ENCODE results near the gene SERGEF. TPM values are rescaled to one million over a fixed set of nuclear protein-coding genes. Genes with fewer than 3 reads are reported as not detected.

The SERGEF gene
- polyA plus RNA-seq, 3 donors, result 14.3 to 33.7 (median 33.3) TPM

GRCh38 chr11:17986007-17986710, 26.7 kb downstream of the SERGEF start:
- H3K4me3 Mint-ChIP-seq, result no peak overlapping the region
- Histone ChIP-seq H4K20me1 (ENCODE audit: insufficient read depth, low read length) (no peaks in the 10 kb centered on the region), H3K27ac (ENCODE audit: low read depth in 1 of 2, low read length in 2 of 2) (no peak overlapping the region), H3K4me1 (ENCODE audit: control insufficient read depth in 1 of 2, insufficient read depth in 2 of 2, low read length in 2 of 2) (no peaks in the 10 kb centered on the region), H3K4me2 (replicated peaks; ENCODE audit: extremely low read depth, low read length, poor library complexity, severe bottlenecking) (no peak overlapping the region), H3K79me2 (ENCODE audit: insufficient read depth, low read length) (no peaks in the 10 kb centered on the region), H3K27me3 (ENCODE audit: control insufficient read depth in 2 of 2, insufficient read depth in 2 of 2, low read length in 2 of 2) (no peaks in the 10 kb centered on the region), H3K9ac (ENCODE audit: insufficient read depth, low read length, poor library complexity, severe bottlenecking) (no peak overlapping the region), H3K4me3 (replicated peaks in 1 of 3; ENCODE audit: low read depth in 2 of 3, low read length in 3 of 3) (no peak overlapping the region), H3K36me3 (replicated peaks in 1 of 2; ENCODE audit: control insufficient read depth in 1 of 2, insufficient read depth in 2 of 2, low read length in 2 of 2) (peaks cover 29 to 49% of the 10 kb centered on the region in 2 donors), H3K9me3 (replicated peaks in 1 of 2; ENCODE audit: control insufficient read depth in 1 of 2, insufficient read depth in 1 of 2, low read length in 2 of 2) (no peaks in the 10 kb centered on the region), H2AFZ (ENCODE audit: insufficient read depth, low read depth, low read length, poor library complexity, severe bottlenecking) (no peak overlapping the region)
- intact Hi-C loops (cut with micrococcal nuclease), result no loop called here
- H3K4me1 Mint-ChIP-seq, result no peaks in the 10 kb centered on the region
- no peaks in the 10 kb centered on the region for H3K27me3 Mint-ChIP-seq (ENCODE audit: low read depth in 3 of 3)
- H3K36me3 Mint-ChIP-seq, result peaks cover 56 to 65% of the 10 kb centered on the region in 2 donors
- H3K27ac Mint-ChIP-seq, result no peak overlapping the region
- DNase-seq, result no peak
- peaks cover 0 to 7% (median 2%) of the 10 kb centered on the region in 7 donors for H3K9me3 Mint-ChIP-seq
- no peak for TF ChIP-seq CTCF (IDR thresholded peaks at IDR 0.05)
- WGBS (ENCODE audit: insufficient coverage), result 100% methylated on average over 2 of the region's 7 CpGs

- Histone ChIP-seq H3K4me1 (ENCODE audit: control insufficient read depth in 1 of 2, insufficient read depth in 2 of 2, low read length in 2 of 2) (no peaks in the 10 kb centered on the region), H3K4me2 (replicated peaks; ENCODE audit: extremely low read depth, low read length, poor library complexity, severe bottlenecking) (no peak overlapping the region), H4K20me1 (ENCODE audit: insufficient read depth, low read length) (no peaks in the 10 kb centered on the region), H3K27me3 (ENCODE audit: control insufficient read depth in 2 of 2, insufficient read depth in 2 of 2, low read length in 2 of 2) (no peaks in the 10 kb centered on the region), H3K36me3 (replicated peaks in 1 of 2; ENCODE audit: control insufficient read depth in 1 of 2, insufficient read depth in 2 of 2, low read length in 2 of 2) (peaks cover 29 to 49% of the 10 kb centered on the region in 2 donors), H2AFZ (ENCODE audit: insufficient read depth, low read depth, low read length, poor library complexity, severe bottlenecking) (no peak overlapping the region), H3K9me3 (replicated peaks in 1 of 2; ENCODE audit: control insufficient read depth in 1 of 2, insufficient read depth in 1 of 2, low read length in 2 of 2) (no peaks in the 10 kb centered on the region), H3K9ac (ENCODE audit: insufficient read depth, low read length, poor library complexity, severe bottlenecking) (no peak overlapping the region), H3K4me3 (replicated peaks in 1 of 3; ENCODE audit: low read depth in 2 of 3, low read length in 3 of 3) (no peak overlapping the region), H3K79me2 (ENCODE audit: insufficient read depth, low read length) (no peaks in the 10 kb centered on the region), H3K27ac (ENCODE audit: low read depth in 1 of 2, low read length in 2 of 2) (no peak overlapping the region)
- H3K36me3 Mint-ChIP-seq, result peaks cover 56 to 64% of the 10 kb centered on the region in 2 donors
- H3K27me3 Mint-ChIP-seq (ENCODE audit: low read depth in 3 of 3), result no peaks in the 10 kb centered on the region
- no peak overlapping the region for H3K4me3 Mint-ChIP-seq
- intact Hi-C loops (cut with micrococcal nuclease), result no loop called here
- DNase-seq, result no peak
- H3K27ac Mint-ChIP-seq, result no peak overlapping the region
- TF ChIP-seq CTCF (IDR thresholded peaks at IDR 0.05), result no peak
- H3K9me3 Mint-ChIP-seq, result peaks cover 0 to 7% (median 2%) of the 10 kb centered on the region in 7 donors
- WGBS (ENCODE audit: insufficient coverage), result 100% methylated on average over 1 of the region's 1 CpG
- H3K4me1 Mint-ChIP-seq, result no peaks in the 10 kb centered on the region
Observed at GRCh38 chr11:17985517-17985916, 27.3 kb downstream of the SERGEF start.

All from CD14-positive monocyte (primary cell).